DOHH2 (cell line): Measurements from ENCODE around the gene UBR2.

ENCODE experiments used
- H3F3A ChIP-seq: fragments of 200-600 bp; sonication (generic), shearing (Covaris generic); 2 replicates; pipeline ENCODE4 v1.6.0; 2016; ENCODE audit warnings: antibody characterized with exemption, mild to moderate bottlenecking; ENCODE audit not compliant: control insufficient read depth, insufficient read depth
- H3K27ac ChIP-seq: fragments of 200-600 bp; sonication (generic); 2 replicates; pipeline ENCODE4 v1.5.1; 2014; ENCODE audit warnings: low read depth, mild to moderate bottlenecking, low read length, moderate library complexity
- H3K27me3 ChIP-seq: fragments of 200-600 bp; sonication (generic); 2 replicates; pipeline ENCODE4 v1.6.1; 2014; ENCODE audit warnings: mild to moderate bottlenecking, low read length, mixed read lengths; ENCODE audit not compliant: control insufficient read depth
- H3K36me3 ChIP-seq: fragments of 200-600 bp; sonication (generic); 2 replicates; pipeline ENCODE4 v1.6.1; 2014; ENCODE audit warnings: mild to moderate bottlenecking, low read length, moderate library complexity, mixed read lengths; ENCODE audit not compliant: control insufficient read depth
- H3K4me1 ChIP-seq: fragments of 200-600 bp; sonication (generic); 2 replicates; pipeline ENCODE4 v1.6.1; 2014; ENCODE audit warnings: mild to moderate bottlenecking, low read length, mixed read lengths; ENCODE audit not compliant: control insufficient read depth
- H3K4me2 ChIP-seq: fragments of 200-600 bp; sonication (generic); 2 replicates; pipeline ENCODE4 v1.6.0; 2014; ENCODE audit warnings: mild to moderate bottlenecking, low read length, moderate library complexity
- H3K4me3 ChIP-seq: fragments of 200-600 bp; sonication (generic); 2 replicates; pipeline ENCODE4 v1.5.1; 2014; ENCODE audit warnings: mild to moderate bottlenecking, low read length, mixed read lengths
- H3K79me2 ChIP-seq: fragments of 200-600 bp; sonication (generic); 2 replicates; pipeline ENCODE4 v1.6.1; 2014; ENCODE audit warnings: mild to moderate bottlenecking, low read length, mixed read lengths; ENCODE audit not compliant: control insufficient read depth
- H3K9me2 ChIP-seq: fragments of 200-600 bp; sonication (generic); replicated peaks from 2 replicates; pipeline ENCODE4 v1.6.1; 2014; ENCODE audit warnings: mild to moderate bottlenecking, low read length, mixed read lengths; ENCODE audit not compliant: control insufficient read depth
- H3K9me3 ChIP-seq: fragments of 200-600 bp; sonication (generic); 2 replicates; pipeline ENCODE4 v1.6.1; 2014; ENCODE audit warnings: antibody characterized with exemption, low read length, mixed read lengths; ENCODE audit not compliant: control insufficient read depth, insufficient read depth
- H4K20me1 ChIP-seq: fragments of 200-600 bp; sonication (generic); 2 replicates; pipeline ENCODE4 v1.6.0; 2014; ENCODE audit warnings: low read depth, mild to moderate bottlenecking, antibody characterized with exemption, low read length, moderate library complexity; ENCODE audit not compliant: control insufficient read depth, insufficient read depth
- EZH2phosphoT487 ChIP-seq: fragments of 200-600 bp; sonication (generic); IDR thresholded peaks from 2 replicates; pipeline ENCODE4 v1.6.1; 2017; ENCODE audit warnings: borderline replicate concordance, mild to moderate bottlenecking, antibody characterized with exemption, low read length, moderate library complexity, mixed read lengths
- TF ChIP-seq, protein P1 (sequence below): fragments of 200-600 bp; sonication (generic); IDR thresholded peaks from one replicate; pipeline ENCODE4 v1.5.1; 2014; ENCODE audit warnings: antibody characterized with exemption, mild to moderate bottlenecking, low read depth, low read length; ENCODE audit not compliant: poor library complexity, severe bottlenecking

Gene UBR2

DNA sequence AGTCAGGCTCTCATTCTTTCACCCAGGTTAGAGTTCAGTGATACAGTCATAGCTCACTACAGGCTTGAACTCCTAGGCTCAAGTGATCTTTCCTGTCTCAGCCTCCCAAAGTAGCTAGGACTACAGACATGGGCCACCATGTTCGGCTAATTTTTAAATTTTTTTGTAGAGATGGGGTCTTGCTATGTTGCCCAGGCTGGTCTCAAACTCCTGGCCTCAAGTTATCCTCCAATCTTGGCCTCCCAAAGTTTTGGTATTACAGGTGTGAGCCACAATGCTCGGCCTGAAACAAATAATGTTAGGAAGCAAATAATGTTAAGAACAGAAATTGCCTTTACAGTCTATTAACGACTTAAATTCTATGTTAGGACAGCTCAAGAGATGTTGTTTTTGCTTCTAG, 1.8 kb upstream of the UBR2 start:
- H3K27me3 ChIP-seq: no peaks in the 10 kb centered on the region
- H3K9me2 ChIP-seq: no peaks in the 10 kb centered on the region
- H3K79me2 ChIP-seq: peaks cover 32% of the 10 kb centered on the region
- H3K4me3 ChIP-seq: no peak overlapping the region
- TF ChIP-seq, protein P1, sequence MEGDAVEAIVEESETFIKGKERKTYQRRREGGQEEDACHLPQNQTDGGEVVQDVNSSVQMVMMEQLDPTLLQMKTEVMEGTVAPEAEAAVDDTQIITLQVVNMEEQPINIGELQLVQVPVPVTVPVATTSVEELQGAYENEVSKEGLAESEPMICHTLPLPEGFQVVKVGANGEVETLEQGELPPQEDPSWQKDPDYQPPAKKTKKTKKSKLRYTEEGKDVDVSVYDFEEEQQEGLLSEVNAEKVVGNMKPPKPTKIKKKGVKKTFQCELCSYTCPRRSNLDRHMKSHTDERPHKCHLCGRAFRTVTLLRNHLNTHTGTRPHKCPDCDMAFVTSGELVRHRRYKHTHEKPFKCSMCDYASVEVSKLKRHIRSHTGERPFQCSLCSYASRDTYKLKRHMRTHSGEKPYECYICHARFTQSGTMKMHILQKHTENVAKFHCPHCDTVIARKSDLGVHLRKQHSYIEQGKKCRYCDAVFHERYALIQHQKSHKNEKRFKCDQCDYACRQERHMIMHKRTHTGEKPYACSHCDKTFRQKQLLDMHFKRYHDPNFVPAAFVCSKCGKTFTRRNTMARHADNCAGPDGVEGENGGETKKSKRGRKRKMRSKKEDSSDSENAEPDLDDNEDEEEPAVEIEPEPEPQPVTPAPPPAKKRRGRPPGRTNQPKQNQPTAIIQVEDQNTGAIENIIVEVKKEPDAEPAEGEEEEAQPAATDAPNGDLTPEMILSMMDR: no peak
- TF ChIP-seq EZH2phosphoT487: no peak
- H3K4me2 ChIP-seq: no peak overlapping the region
- no peaks in the 10 kb centered on the region for H3K9me3 ChIP-seq
- no peak overlapping the region for H3K27ac ChIP-seq
- no peaks in the 10 kb centered on the region for H4K20me1 ChIP-seq
- peaks cover 14% of the 10 kb centered on the region; the same call in 1 of the 2 replicates for H3K36me3 ChIP-seq
- H3F3A ChIP-seq: no peaks in the 10 kb centered on the region
- peaks cover 23% of the 10 kb centered on the region for H3K4me1 ChIP-seq

GRCh38 chr6:42562788-42563405, 932 bp upstream of the UBR2 start:
- H3K27ac ChIP-seq: no peak overlapping the region
- H3K9me2 ChIP-seq: no peaks in the 10 kb centered on the region
- H3K4me2 ChIP-seq: peak overlapping the region; percentile 58
- peaks cover 23% of the 10 kb centered on the region for H3K4me1 ChIP-seq
- H3K9me3 ChIP-seq: no peaks in the 10 kb centered on the region
- no peak for TF ChIP-seq EZH2phosphoT487
- TF ChIP-seq, protein P1: no peak
- H3F3A ChIP-seq: no peaks in the 10 kb centered on the region
- peak overlapping the region; percentile 99 for H3K4me3 ChIP-seq
- no peaks in the 10 kb centered on the region for H3K27me3 ChIP-seq
- H3K36me3 ChIP-seq: peaks cover 14% of the 10 kb centered on the region; the same call in 1 of the 2 replicates
- no peaks in the 10 kb centered on the region for H4K20me1 ChIP-seq
- peaks cover 41% of the 10 kb centered on the region for H3K79me2 ChIP-seq

- TF ChIP-seq EZH2phosphoT487: no peak
- TF ChIP-seq, protein P1: no peak
- peaks cover 32% of the 10 kb centered on the region for H3K4me1 ChIP-seq
Measured at GRCh38 chr6:42564506-42564825, 637 bp downstream of the UBR2 start.

More at GRCh38 chr6:42564506-42564825, 637 bp downstream of the UBR2 start:
- Histone ChIP-seq H4K20me1 (no peaks in the 10 kb centered on the region), H3K4me3 (peak overlapping the region; percentile 99), H3K9me3 (no peaks in the 10 kb centered on the region), H3K27ac (peak overlapping the region; percentile 57), H3F3A (peaks cover 2% of the 10 kb centered on the region; the same call in 1 of the 2 replicates), H3K36me3 (peaks cover 21% of the 10 kb centered on the region), H3K9me2 (no peaks in the 10 kb centered on the region), H3K4me2 (peak overlapping the region; percentile 95), H3K27me3 (no peaks in the 10 kb centered on the region), H3K79me2 (peaks cover 54% of the 10 kb centered on the region)
